Smooth muscle cell (in vitro differentiated cells): Measurements from ENCODE around the gene GRB10. TPM values are rescaled to one million over a fixed set of nuclear protein-coding genes. Genes with fewer than 3 reads are reported as not detected.

Experiments used
- DNase-seq: peaks from one replicate; lab custom pipeline; 2025; ENCODE audit not compliant: unreplicated experiment; lab: John Stamatoyannopoulos, UW
- H2AFZ ChIP-seq: fragments of 200-600 bp; sonication (generic); 2 replicates; pipeline ENCODE4 v1.6.0; 2016; ENCODE audit warnings: antibody characterized with exemption, low read depth, mild to moderate bottlenecking
- H3F3A ChIP-seq: fragments of 200-600 bp; sonication (generic); 2 replicates; pipeline ENCODE4 v1.6.0; 2017; ENCODE audit warnings: antibody characterized with exemption, low read depth
- H3K27ac ChIP-seq: fragments of 200-600 bp; sonication (generic); 2 replicates; pipeline ENCODE4 v1.5.1; 2016; ENCODE audit warnings: low read depth, mild to moderate bottlenecking
- H3K27me3 ChIP-seq: fragments of 200-600 bp; sonication (generic); 2 replicates; pipeline ENCODE4 v1.6.1; 2016; ENCODE audit warnings: low read depth, mild to moderate bottlenecking
- H3K36me3 ChIP-seq: fragments of 200-600 bp; sonication (generic); 2 replicates; pipeline ENCODE4 v1.5.1; 2016; ENCODE audit warnings: low read depth
- H3K4me1 ChIP-seq: fragments of 200-600 bp; sonication (generic); 2 replicates; pipeline ENCODE4 v1.5.1; 2016; ENCODE audit warnings: low read depth
- H3K4me2 ChIP-seq: fragments of 200-600 bp; sonication (generic); 2 replicates; pipeline ENCODE4 v1.6.0; 2016; ENCODE audit warnings: mild to moderate bottlenecking
- H3K4me3 ChIP-seq: fragments of 200-600 bp; sonication (generic); 2 replicates; pipeline ENCODE4 v1.5.1; 2016; ENCODE audit warnings: mild to moderate bottlenecking
- H3K79me2 ChIP-seq: fragments of 200-600 bp; sonication (generic); 2 replicates; pipeline ENCODE4 v1.6.0; 2016; ENCODE audit warnings: low read depth, mild to moderate bottlenecking
- H3K9ac ChIP-seq: fragments of 200-600 bp; sonication (generic); 2 replicates; pipeline ENCODE4 v1.6.0; 2016; ENCODE audit warnings: low read depth
- H3K9me3 ChIP-seq: fragments of 200-600 bp; sonication (generic); replicated peaks from 2 replicates; pipeline ENCODE4 v1.5.1; 2016; ENCODE audit warnings: low read depth
- H4K20me1 ChIP-seq: fragments of 200-600 bp; sonication (generic); 2 replicates; pipeline ENCODE4 v1.6.0; 2016; ENCODE audit warnings: low read depth
- WGBS: methylation state at CpG from one replicate; pipeline ENCODE4 v1.1.7; 2016; ENCODE audit warnings: low lambda C conversion rate; 5-methylcytosine and 5-hydroxymethylcytosine counted together
- polyA plus RNA-seq: library from polyadenylated mRNA; unstranded; fragments of >200 nt; fragmentation: Nextera tagmentation; extraction: Ambion mirVana; gene quantifications from 2 replicates; pipeline ENCODE4 v1.2.1, GENCODE V29; 2016
- total RNA-seq: library from RNA; depleted of rRNA; stranded (reverse); fragments of >200 nt; gene quantifications from 2 replicates; pipeline ENCODE4 v1.2.3, GENCODE V29; 2014
- TF ChIP-seq, protein P1 (sequence below): fragments of 200-600 bp; sonication (generic); IDR thresholded peaks from 2 replicates; pipeline ENCODE4 v1.5.1; 2017; ENCODE audit warnings: borderline replicate concordance, mild to moderate bottlenecking, antibody characterized with exemption; ENCODE audit not compliant: insufficient read depth, poor library complexity, severe bottlenecking

GRB10 gene
- total and polyA plus RNA-seq, 2 experiments from 2014 or later: 18.0 to 20.1 TPM

DNA sequence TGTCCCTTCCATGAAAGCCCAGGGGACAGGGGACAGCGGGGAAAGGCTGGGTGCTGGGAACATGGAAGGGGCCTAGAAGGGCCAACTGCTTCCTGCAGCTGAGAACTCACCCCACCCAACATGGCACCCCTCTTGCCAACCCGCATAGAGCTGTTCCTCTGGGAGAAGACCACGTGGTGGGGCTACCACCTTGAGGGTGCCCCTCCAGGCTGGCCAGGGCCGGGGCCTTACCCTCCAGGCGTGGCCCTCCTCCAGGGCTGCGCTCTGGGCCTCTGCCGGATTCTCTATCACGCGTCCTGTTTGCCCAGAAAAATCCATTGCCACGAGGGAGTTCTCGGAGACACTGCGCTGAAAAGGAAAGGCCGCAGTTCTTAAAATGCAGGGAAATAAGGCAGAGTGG is 177.6 kb downstream of the GRB10 start:
- no peaks in the 10 kb centered on the region for H3K9me3 ChIP-seq
- DNase-seq: no peak
- H3K27ac ChIP-seq: no peak overlapping the region
- H3K79me2 ChIP-seq: no peaks in the 10 kb centered on the region
- H2AFZ ChIP-seq: no peak overlapping the region
- H3K4me3 ChIP-seq: no peak overlapping the region
- no peak overlapping the region for H3K9ac ChIP-seq
- 98% methylated on average over 13 of the region's 13 CpGs for WGBS
- no peaks in the 10 kb centered on the region for H3F3A ChIP-seq
- H3K36me3 ChIP-seq: no peaks in the 10 kb centered on the region
- peaks cover 3% of the 10 kb centered on the region for H4K20me1 ChIP-seq
- TF ChIP-seq, protein P1, sequence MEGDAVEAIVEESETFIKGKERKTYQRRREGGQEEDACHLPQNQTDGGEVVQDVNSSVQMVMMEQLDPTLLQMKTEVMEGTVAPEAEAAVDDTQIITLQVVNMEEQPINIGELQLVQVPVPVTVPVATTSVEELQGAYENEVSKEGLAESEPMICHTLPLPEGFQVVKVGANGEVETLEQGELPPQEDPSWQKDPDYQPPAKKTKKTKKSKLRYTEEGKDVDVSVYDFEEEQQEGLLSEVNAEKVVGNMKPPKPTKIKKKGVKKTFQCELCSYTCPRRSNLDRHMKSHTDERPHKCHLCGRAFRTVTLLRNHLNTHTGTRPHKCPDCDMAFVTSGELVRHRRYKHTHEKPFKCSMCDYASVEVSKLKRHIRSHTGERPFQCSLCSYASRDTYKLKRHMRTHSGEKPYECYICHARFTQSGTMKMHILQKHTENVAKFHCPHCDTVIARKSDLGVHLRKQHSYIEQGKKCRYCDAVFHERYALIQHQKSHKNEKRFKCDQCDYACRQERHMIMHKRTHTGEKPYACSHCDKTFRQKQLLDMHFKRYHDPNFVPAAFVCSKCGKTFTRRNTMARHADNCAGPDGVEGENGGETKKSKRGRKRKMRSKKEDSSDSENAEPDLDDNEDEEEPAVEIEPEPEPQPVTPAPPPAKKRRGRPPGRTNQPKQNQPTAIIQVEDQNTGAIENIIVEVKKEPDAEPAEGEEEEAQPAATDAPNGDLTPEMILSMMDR: no peak
- no peak overlapping the region for H3K4me2 ChIP-seq
- no peaks in the 10 kb centered on the region for H3K27me3 ChIP-seq
- no peaks in the 10 kb centered on the region for H3K4me1 ChIP-seq

DNA sequence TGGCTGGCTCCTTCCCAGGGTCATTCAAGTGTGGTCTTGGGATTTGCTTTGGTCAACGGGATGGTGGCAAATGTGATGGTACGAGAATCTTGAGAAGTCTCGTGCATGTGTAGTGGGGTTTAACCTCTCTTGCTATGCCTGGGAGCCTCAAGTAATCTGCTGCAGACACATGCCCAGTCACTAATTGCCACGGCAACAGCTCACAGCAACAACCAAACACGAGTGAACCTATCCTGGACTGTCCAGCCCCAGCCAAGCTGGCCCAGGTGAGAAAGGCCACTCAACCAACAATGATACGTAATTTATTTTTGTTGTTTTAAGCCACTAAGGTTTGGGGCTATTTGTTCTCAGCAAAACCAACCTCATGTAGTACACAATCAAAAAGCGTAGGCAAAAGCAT is 179.4 kb downstream of the GRB10 start:
- H3F3A ChIP-seq: no peaks in the 10 kb centered on the region
- 93% methylated on average over 7 of the region's 7 CpGs for WGBS
- H3K36me3 ChIP-seq: no peaks in the 10 kb centered on the region
- no peak overlapping the region for H3K4me2 ChIP-seq
- no peak overlapping the region for H2AFZ ChIP-seq
- H3K79me2 ChIP-seq: no peaks in the 10 kb centered on the region
- no peak overlapping the region for H3K4me3 ChIP-seq
- no peaks in the 10 kb centered on the region for H3K9me3 ChIP-seq
- H3K9ac ChIP-seq: no peak overlapping the region
- no peaks in the 10 kb centered on the region for H3K4me1 ChIP-seq
- no peak overlapping the region for H3K27ac ChIP-seq
- H4K20me1 ChIP-seq: peaks cover 3% of the 10 kb centered on the region
- no peak for DNase-seq
- TF ChIP-seq, protein P1: no peak
- H3K27me3 ChIP-seq: no peaks in the 10 kb centered on the region

DNA sequence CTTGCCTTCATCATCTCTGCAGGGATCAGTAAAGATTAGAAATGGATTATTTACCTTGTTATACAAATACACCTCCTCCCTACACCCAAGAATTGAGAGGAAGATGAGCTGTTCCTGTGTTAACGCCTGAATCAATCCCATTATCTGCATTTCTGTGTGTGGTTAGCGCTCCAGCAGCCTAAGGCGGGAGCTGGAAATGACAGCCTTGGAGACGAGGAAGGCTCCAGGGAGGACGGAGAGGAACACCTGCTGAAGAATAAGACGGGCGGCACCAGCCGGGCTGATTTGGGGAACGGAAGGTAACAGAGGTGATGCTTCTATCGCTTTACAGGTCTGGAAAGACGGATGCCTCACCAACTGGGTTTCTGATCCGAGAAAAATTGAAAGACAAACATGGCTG is 183.3 kb downstream of the GRB10 start:
- Histone ChIP-seq H3K27ac (no peak overlapping the region), H3K79me2 (no peaks in the 10 kb centered on the region), H3K9me3 (no peaks in the 10 kb centered on the region), H3K4me3 (no peak overlapping the region), H3K4me2 (no peak overlapping the region), H3K27me3 (no peaks in the 10 kb centered on the region), H3K4me1 (no peaks in the 10 kb centered on the region), H4K20me1 (peaks cover 3% of the 10 kb centered on the region), H3F3A (no peaks in the 10 kb centered on the region), H3K36me3 (no peaks in the 10 kb centered on the region), H3K9ac (no peak overlapping the region), H2AFZ (no peak overlapping the region)
- TF ChIP-seq, protein P1: no peak
- 97% methylated on average over 12 of the region's 12 CpGs for WGBS
- no peak for DNase-seq
